GM12878 (cell line): ENCODE data around the gene CHL1. TPM values are rescaled to one million over a fixed set of nuclear protein-coding genes. Genes with fewer than 3 reads are reported as not detected.

Source experiments
- ATAC-seq: fragments of 200-7000 bp; cut with Tn5 transposase; 3 replicates; pipeline ENCODE4 v1.9.1; 2020; ENCODE audit warnings: mild to moderate bottlenecking, moderate library complexity
- BruUV-seq: library from RNA; stranded (reverse); fragments of 400-500 nt; replicated peaks from 2 replicates; lab custom pipeline; 2021; lab: Mats Ljungman, UMichigan
- CTCF ChIA-PET: fragments of 300-600 bp; sonication (Branson Sonifier 250); formaldehyde crosslinking; extraction: SDS; loops from one replicate; lab custom pipeline; 2021; ENCODE audit warnings: inconsistent platforms; lab: Yijun Ruan, JAX
- POLR2A ChIA-PET: fragments of 350-600 bp; formaldehyde crosslinking; extraction: SDS; loops from one replicate; lab custom pipeline; 2021; ENCODE audit warnings: inconsistent platforms; lab: Charles Lee
- RAD21 ChIA-PET: fragments of 300-600 bp; sonication (Branson Sonifier 250); formaldehyde crosslinking; loops from one replicate; lab custom pipeline; 2023; ENCODE audit warnings: antibody characterized with exemption; ENCODE audit not compliant: unreplicated experiment; lab: Charles Lee
- SMC1A ChIA-PET: fragments of 300-600 bp; sonication (Branson Sonifier 250); formaldehyde crosslinking; loops from one replicate; lab custom pipeline; 2023; ENCODE audit not compliant: unreplicated experiment, uncharacterized antibody; lab: Charles Lee
- DNase-seq: peaks from one replicate; pipeline ENCODE4 v3.0.0-alpha.2; 2011; ENCODE audit warnings: low read depth, low spot score
- FAIRE-seq: peaks from 3 replicates; lab custom pipeline; 2011; peaks lifted over from hg19 to GRCh38; lab: Jason Lieb, UNC
- H2AFZ ChIP-seq: 2 replicates; pipeline ENCODE4 v1.6.0; 2011; ENCODE audit warnings: low read depth, low read length, control low read depth; ENCODE audit not compliant: control insufficient read depth
- H3K27ac ChIP-seq: 2 replicates; pipeline ENCODE4 v1.5.1; 2011; ENCODE audit warnings: control low read depth; ENCODE audit not compliant: control insufficient read depth, insufficient read depth
- H3K27me3 ChIP-seq, 2 experiments: replicated peaks in 1 of 2; 2 replicates each; pipeline versions ENCODE4 v1.6.0 to v1.6.1; 2011; ENCODE audit warnings: low read length in 1 of 2; ENCODE audit not compliant: control insufficient read depth in 2 of 2, insufficient read depth in 2 of 2
- H3K36me3 ChIP-seq, 2 experiments: 2 replicates each; pipeline ENCODE4 v1.5.1; 2011; ENCODE audit warnings: low read length in 1 of 2; ENCODE audit not compliant: control insufficient read depth in 2 of 2, insufficient read depth in 2 of 2
- H3K4me1 ChIP-seq: 2 replicates; pipeline ENCODE4 v1.6.1; 2011; ENCODE audit warnings: mild to moderate bottlenecking, low read length, moderate library complexity, mixed read lengths; ENCODE audit not compliant: control insufficient read depth, insufficient read depth
- H3K4me2 ChIP-seq: 2 replicates; pipeline ENCODE4 v1.6.0; 2011; ENCODE audit warnings: control low read depth; ENCODE audit not compliant: control insufficient read depth, insufficient read depth
- H3K4me3 ChIP-seq: fragments of 200-600 bp; sonication (generic); 2 replicates; pipeline ENCODE4 v1.5.1; 2016
- H3K79me2 ChIP-seq: 2 replicates; pipeline ENCODE4 v1.6.0; 2011; ENCODE audit warnings: low read length; ENCODE audit not compliant: control insufficient read depth, insufficient read depth
- H3K9ac ChIP-seq: 2 replicates; pipeline ENCODE4 v1.8.0; 2011; ENCODE audit warnings: low read length, control low read depth, mixed read lengths; ENCODE audit not compliant: control insufficient read depth, insufficient read depth
- H3K9me3 ChIP-seq: replicated peaks from 3 replicates; pipeline ENCODE4 v1.5.1; 2011; ENCODE audit warnings: mild to moderate bottlenecking, low read length; ENCODE audit not compliant: control insufficient read depth, insufficient read depth
- H4K20me1 ChIP-seq: 2 replicates; pipeline ENCODE4 v1.6.0; 2011; ENCODE audit not compliant: control insufficient read depth, insufficient read depth
- ASH2L ChIP-seq: fragments of 300-600, 200-600 bp; sonication (generic); IDR thresholded peaks from 2 replicates; pipeline ENCODE4 v1.6.1; 2017; ENCODE audit warnings: low read depth, mild to moderate bottlenecking, borderline replicate concordance
- BMI1 ChIP-seq: fragments of 450-650 bp; IDR thresholded peaks from 2 replicates; pipeline ENCODE4 v1.6.1; 2016; ENCODE audit warnings: mild to moderate bottlenecking, moderate library complexity, borderline replicate concordance
- LARP7 ChIP-seq: fragments of 450-650 bp; IDR thresholded peaks from 2 replicates; pipeline ENCODE4 v1.6.1; 2017; ENCODE audit warnings: mild to moderate bottlenecking
- MTA2 ChIP-seq: fragments of 450-650 bp; IDR thresholded peaks from 2 replicates; pipeline ENCODE4 v1.6.1; 2016; ENCODE audit warnings: low read depth, mild to moderate bottlenecking, moderate library complexity
- RB1 ChIP-seq: fragments of 450-650 bp; formaldehyde crosslinking; IDR thresholded peaks from 2 replicates; pipeline ENCODE4 v1.6.1; 2017; ENCODE audit warnings: mild to moderate bottlenecking, borderline replicate concordance
- YBX1 ChIP-seq: fragments of 450-650 bp; IDR thresholded peaks from 2 replicates; pipeline ENCODE4 v1.6.1; 2016; ENCODE audit warnings: antibody characterized with exemption
- in situ Hi-C: fragments of 300-500 bp; cut with MboI; formaldehyde crosslinking; loops from 9 replicates; pipeline ENCODE4 v1.14.3; 2018; ENCODE audit warnings: mixed read lengths
- intact Hi-C: fragments of 100-400 bp; cut with micrococcal nuclease; formaldehyde crosslinking; loops from one replicate; pipeline ENCODE4 v1.14.2; 2022; ENCODE audit not compliant: unreplicated experiment
- polyA plus RNA-seq, 11 experiments: library from polyadenylated mRNA; depleted of rRNA in 4 of 11; unstranded in 6 of 11; stranded (reverse) in 5 of 11; fragments of >200 nt; fragmentation: Nextera tagmentation in 4 of 11; fragmentation: Illumina TruSeq in 1 of 11; extraction: Ambion mirVana in 4 of 11; extraction: Trizol in 1 of 11; gene quantifications; 1 replicate in 1 of 11; 2 replicates in 10 of 11; pipeline versions ENCODE4 v1.2.1 to v1.2.3, GENCODE V29; 2011 to 2016; ENCODE audit warnings: inconsistent platforms in 2 of 11, missing spikeins in 2 of 11, low read depth in 1 of 11
- total RNA-seq, 4 experiments: library from RNA; depleted of rRNA in 3 of 4; stranded (reverse); fragments of >200 nt in 3 of 4; fragmentation: Illumina TruSeq in 1 of 4; extraction: Trizol in 1 of 4; gene quantifications; 2 replicates each; pipeline versions ENCODE4 v1.2.1 to v1.2.3, GENCODE V29; 2013 to 2021
- TF ChIP-seq, protein P1 (sequence below): fragments of 450-650 bp; IDR thresholded peaks from 2 replicates; pipeline ENCODE4 v1.6.1; 2017; ENCODE audit warnings: mild to moderate bottlenecking, moderate library complexity

Gene CHL1
- total and polyA plus RNA-seq, 10 of the 15 experiments (the other 5 are each of a cell fraction or from before 2014, with no cell fraction given): 0.71 to 30.4 (median 1.8) TPM

GRCh38 chr3:249587-250262 is 53.2 kb downstream of the CHL1 start:
- Histone ChIP-seq H3K4me2 (no peak overlapping the region), H3K27ac (no peak overlapping the region), H4K20me1 (no peaks in the 10 kb centered on the region), H3K36me3 (no peaks in the 10 kb centered on the region), H3K4me3 (no peak overlapping the region), H3K9me3 (no peaks in the 10 kb centered on the region), H3K27me3 (no peaks in the 10 kb centered on the region), H3K4me1 (no peaks in the 10 kb centered on the region), H3K79me2 (no peaks in the 10 kb centered on the region), H3K9ac (no peak overlapping the region), H2AFZ (no peak overlapping the region)
- no TSS peak for BruUV-seq
- no peak for DNase-seq
- RAD21 ChIA-PET: interaction anchor here (1.0 to 2.1 kb wide), 5 partner anchors 21 to 105 kb away, joined by 3 to 6 read pairs (median 4); no protein-coding TSS in a partner anchor
- TF ChIP-seq LARP7 (no peak), YBX1 (no peak), BMI1 (no peak), ASH2L (no peak), RB1 (no peak), MTA2 (no peak)
- TF ChIP-seq, protein P1, sequence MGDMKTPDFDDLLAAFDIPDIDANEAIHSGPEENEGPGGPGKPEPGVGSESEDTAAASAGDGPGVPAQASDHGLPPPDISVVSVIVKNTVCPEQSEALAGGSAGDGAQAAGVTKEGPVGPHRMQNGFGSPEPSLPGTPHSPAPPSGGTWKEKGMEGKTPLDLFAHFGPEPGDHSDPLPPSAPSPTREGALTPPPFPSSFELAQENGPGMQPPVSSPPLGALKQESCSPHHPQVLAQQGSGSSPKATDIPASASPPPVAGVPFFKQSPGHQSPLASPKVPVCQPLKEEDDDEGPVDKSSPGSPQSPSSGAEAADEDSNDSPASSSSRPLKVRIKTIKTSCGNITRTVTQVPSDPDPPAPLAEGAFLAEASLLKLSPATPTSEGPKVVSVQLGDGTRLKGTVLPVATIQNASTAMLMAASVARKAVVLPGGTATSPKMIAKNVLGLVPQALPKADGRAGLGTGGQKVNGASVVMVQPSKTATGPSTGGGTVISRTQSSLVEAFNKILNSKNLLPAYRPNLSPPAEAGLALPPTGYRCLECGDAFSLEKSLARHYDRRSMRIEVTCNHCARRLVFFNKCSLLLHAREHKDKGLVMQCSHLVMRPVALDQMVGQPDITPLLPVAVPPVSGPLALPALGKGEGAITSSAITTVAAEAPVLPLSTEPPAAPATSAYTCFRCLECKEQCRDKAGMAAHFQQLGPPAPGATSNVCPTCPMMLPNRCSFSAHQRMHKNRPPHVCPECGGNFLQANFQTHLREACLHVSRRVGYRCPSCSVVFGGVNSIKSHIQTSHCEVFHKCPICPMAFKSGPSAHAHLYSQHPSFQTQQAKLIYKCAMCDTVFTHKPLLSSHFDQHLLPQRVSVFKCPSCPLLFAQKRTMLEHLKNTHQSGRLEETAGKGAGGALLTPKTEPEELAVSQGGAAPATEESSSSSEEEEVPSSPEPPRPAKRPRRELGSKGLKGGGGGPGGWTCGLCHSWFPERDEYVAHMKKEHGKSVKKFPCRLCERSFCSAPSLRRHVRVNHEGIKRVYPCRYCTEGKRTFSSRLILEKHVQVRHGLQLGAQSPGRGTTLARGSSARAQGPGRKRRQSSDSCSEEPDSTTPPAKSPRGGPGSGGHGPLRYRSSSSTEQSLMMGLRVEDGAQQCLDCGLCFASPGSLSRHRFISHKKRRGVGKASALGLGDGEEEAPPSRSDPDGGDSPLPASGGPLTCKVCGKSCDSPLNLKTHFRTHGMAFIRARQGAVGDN: no peak
- intact Hi-C loops: no loop called here
- ATAC-seq: peak; percentile 59
- no peak for FAIRE-seq
- in situ Hi-C loops: no loop called here
- CTCF ChIA-PET: interaction anchor here (0.7 to 2.8 kb wide), 6 partner anchors 21 to 207 kb away, joined by 3 to 10 read pairs (median 4); no protein-coding TSS in a partner anchor
- POLR2A ChIA-PET: no interaction called here
- SMC1A ChIA-PET: interaction anchor here (0.7 to 4.8 kb wide), 13 partner anchors 10 to 205 kb away, joined by 3 to 30 read pairs (median 4); no protein-coding TSS in a partner anchor
